HEK293 (cell line): ENCODE data around the gene TNFRSF1A.
A peak's percentile ranks its signal among the peaks of the same experiment; 100 is the strongest.

ENCODE experiments used
- GLIS1 ChIP-seq: fragments of 450-650 bp; formaldehyde crosslinking; IDR thresholded peaks from 2 replicates; pipeline ENCODE4 v1.5.1; 2016; ENCODE audit warnings: missing biosample characterization, missing genetic modification characterization
- GLIS2 ChIP-seq: fragments of 450-650 bp; formaldehyde crosslinking; IDR thresholded peaks from 2 replicates; pipeline ENCODE4 v1.5.1; 2016; ENCODE audit warnings: missing biosample characterization, missing genetic modification characterization
- HOXD13 ChIP-seq: sonication (generic); formaldehyde crosslinking; IDR thresholded peaks from 2 replicates; pipeline ENCODE4 v1.8.0; 2022; ENCODE audit warnings: missing genetic modification reagents, borderline replicate concordance
- MYNN ChIP-seq: fragments of 450-650 bp; formaldehyde crosslinking; IDR thresholded peaks from 2 replicates; pipeline ENCODE4 v1.5.1; 2016; ENCODE audit warnings: missing biosample characterization, missing genetic modification characterization, borderline replicate concordance
- SP7 ChIP-seq: fragments of 450-650 bp; formaldehyde crosslinking; IDR thresholded peaks from 2 replicates; pipeline ENCODE4 v1.5.1; 2016; ENCODE audit warnings: missing biosample characterization, missing genetic modification characterization
- ZBTB20 ChIP-seq: fragments of 450-650 bp; formaldehyde crosslinking; IDR thresholded peaks from 2 replicates; pipeline ENCODE4 v1.5.1; 2016; ENCODE audit warnings: missing biosample characterization, missing genetic modification characterization
- ZFHX2 ChIP-seq: fragments of 450-650 bp; formaldehyde crosslinking; conservative IDR thresholded peaks from 2 replicates; pipeline ENCODE4 v1.5.1; 2016; ENCODE audit warnings: missing biosample characterization, missing genetic modification characterization
- ZFP3 ChIP-seq: fragments of 450-650 bp; formaldehyde crosslinking; IDR thresholded peaks from 2 replicates; pipeline ENCODE4 v1.5.1; 2016; ENCODE audit warnings: low read depth, missing biosample characterization, missing genetic modification characterization
- ZNF121 ChIP-seq: fragments of 450-650 bp; formaldehyde crosslinking; IDR thresholded peaks from 2 replicates; pipeline ENCODE4 v1.5.1; 2016; ENCODE audit warnings: missing biosample characterization, missing genetic modification characterization
- ZNF214 ChIP-seq: fragments of 450-650 bp; formaldehyde crosslinking; IDR thresholded peaks from 2 replicates; pipeline ENCODE4 v1.5.1; 2017; ENCODE audit warnings: missing biosample characterization, mild to moderate bottlenecking, missing genetic modification characterization, borderline replicate concordance
- ZNF335 ChIP-seq: fragments of 450-650 bp; formaldehyde crosslinking; conservative IDR thresholded peaks from 2 replicates; pipeline ENCODE4 v1.5.1; 2016; ENCODE audit warnings: missing biosample characterization, missing genetic modification characterization
- ZNF341 ChIP-seq: fragments of 450-650 bp; formaldehyde crosslinking; IDR thresholded peaks from 2 replicates; pipeline ENCODE4; 2016; ENCODE audit warnings: low read depth, missing biosample characterization, missing genetic modification characterization
- ZNF501 ChIP-seq: fragments of 450-650 bp; formaldehyde crosslinking; IDR thresholded peaks from 2 replicates; pipeline ENCODE4 v1.5.1; 2016; ENCODE audit warnings: missing biosample characterization, missing genetic modification characterization
- ZNF549 ChIP-seq: fragments of 450-650 bp; IDR thresholded peaks from 2 replicates; pipeline ENCODE4 v1.5.1; 2018; ENCODE audit warnings: missing biosample characterization, missing genetic modification characterization, mild to moderate bottlenecking, inconsistent platforms, moderate library complexity
- ZNF585B ChIP-seq: fragments of 450-650 bp; formaldehyde crosslinking; IDR thresholded peaks from 2 replicates; pipeline ENCODE4 v1.5.1; 2016; ENCODE audit warnings: missing biosample characterization, missing genetic modification characterization
- ZNF776 ChIP-seq: fragments of 450-650 bp; formaldehyde crosslinking; IDR thresholded peaks from 2 replicates; pipeline ENCODE4 v1.5.0; 2017; ENCODE audit warnings: missing biosample characterization, missing genetic modification characterization, borderline replicate concordance
- TF ChIP-seq, protein P1 (sequence below): fragments of 450-650 bp; formaldehyde crosslinking; IDR thresholded peaks from 2 replicates; pipeline ENCODE4 v1.5.1; 2016; ENCODE audit warnings: missing biosample characterization, missing genetic modification characterization
- TF ChIP-seq, protein P2 (sequence below): fragments of 450-650 bp; formaldehyde crosslinking; IDR thresholded peaks from 2 replicates; pipeline ENCODE4 v1.5.1; 2016; ENCODE audit warnings: missing biosample characterization, missing genetic modification characterization
- TF ChIP-seq, protein P3 (sequence below): IDR thresholded peaks from 2 replicates; pipeline ENCODE4 v1.6.1; 2011; ENCODE audit warnings: mild to moderate bottlenecking, low read depth, low read length, borderline replicate concordance
- TF ChIP-seq, protein P4 (sequence below): fragments of 450-650 bp; formaldehyde crosslinking; IDR thresholded peaks from 2 replicates; pipeline ENCODE4 v1.5.1; 2017; ENCODE audit warnings: missing biosample characterization, mild to moderate bottlenecking, missing genetic modification characterization, moderate library complexity
- TF ChIP-seq, protein P5 (sequence below): fragments of 450-650 bp; formaldehyde crosslinking; IDR thresholded peaks from 2 replicates; pipeline ENCODE4 v1.5.1; 2016; ENCODE audit warnings: missing biosample characterization, missing genetic modification characterization
- TF ChIP-seq, protein P6 (sequence below): fragments of 450-650 bp; formaldehyde crosslinking; IDR thresholded peaks from 2 replicates; pipeline ENCODE4 v1.5.1; 2017; ENCODE audit warnings: missing biosample characterization, missing genetic modification characterization
- TF ChIP-seq, protein P7 (sequence below): fragments of 450-650 bp; formaldehyde crosslinking; IDR thresholded peaks from 2 replicates; pipeline ENCODE4 v1.5.1; 2016; ENCODE audit warnings: missing biosample characterization, missing genetic modification characterization

The TNFRSF1A gene

DNA sequence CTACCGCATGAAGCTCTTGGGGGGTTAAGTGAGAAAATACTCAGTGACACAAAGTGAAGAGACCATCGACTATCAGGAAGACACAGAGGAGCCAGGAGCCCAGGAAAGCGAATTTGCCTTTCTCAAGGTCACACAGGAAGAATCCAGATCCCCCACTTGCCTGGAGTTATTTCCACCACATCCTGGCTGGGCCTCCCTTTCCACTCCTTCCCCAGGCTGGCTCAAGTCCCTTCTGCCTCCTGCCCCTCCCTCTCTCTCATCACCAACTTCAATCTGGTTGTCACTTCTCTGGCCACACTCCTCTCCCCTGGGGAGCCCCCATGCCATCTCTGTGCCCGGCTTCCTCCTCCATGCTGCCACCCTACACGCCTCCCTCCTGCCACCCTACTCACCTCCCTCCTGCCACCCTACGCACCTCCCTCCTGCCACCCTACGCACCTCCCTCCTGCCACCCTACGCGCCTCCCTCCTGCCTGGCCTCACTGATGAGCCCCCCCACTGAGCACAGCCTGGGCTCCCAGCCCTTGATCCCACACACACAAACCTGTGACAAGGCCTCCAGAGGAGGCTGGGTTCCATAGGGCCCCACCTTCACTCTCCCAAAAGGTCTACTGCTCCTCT is 27.1 kb upstream of the TNFRSF1A start (continued):
- TF ChIP-seq, protein P1, sequence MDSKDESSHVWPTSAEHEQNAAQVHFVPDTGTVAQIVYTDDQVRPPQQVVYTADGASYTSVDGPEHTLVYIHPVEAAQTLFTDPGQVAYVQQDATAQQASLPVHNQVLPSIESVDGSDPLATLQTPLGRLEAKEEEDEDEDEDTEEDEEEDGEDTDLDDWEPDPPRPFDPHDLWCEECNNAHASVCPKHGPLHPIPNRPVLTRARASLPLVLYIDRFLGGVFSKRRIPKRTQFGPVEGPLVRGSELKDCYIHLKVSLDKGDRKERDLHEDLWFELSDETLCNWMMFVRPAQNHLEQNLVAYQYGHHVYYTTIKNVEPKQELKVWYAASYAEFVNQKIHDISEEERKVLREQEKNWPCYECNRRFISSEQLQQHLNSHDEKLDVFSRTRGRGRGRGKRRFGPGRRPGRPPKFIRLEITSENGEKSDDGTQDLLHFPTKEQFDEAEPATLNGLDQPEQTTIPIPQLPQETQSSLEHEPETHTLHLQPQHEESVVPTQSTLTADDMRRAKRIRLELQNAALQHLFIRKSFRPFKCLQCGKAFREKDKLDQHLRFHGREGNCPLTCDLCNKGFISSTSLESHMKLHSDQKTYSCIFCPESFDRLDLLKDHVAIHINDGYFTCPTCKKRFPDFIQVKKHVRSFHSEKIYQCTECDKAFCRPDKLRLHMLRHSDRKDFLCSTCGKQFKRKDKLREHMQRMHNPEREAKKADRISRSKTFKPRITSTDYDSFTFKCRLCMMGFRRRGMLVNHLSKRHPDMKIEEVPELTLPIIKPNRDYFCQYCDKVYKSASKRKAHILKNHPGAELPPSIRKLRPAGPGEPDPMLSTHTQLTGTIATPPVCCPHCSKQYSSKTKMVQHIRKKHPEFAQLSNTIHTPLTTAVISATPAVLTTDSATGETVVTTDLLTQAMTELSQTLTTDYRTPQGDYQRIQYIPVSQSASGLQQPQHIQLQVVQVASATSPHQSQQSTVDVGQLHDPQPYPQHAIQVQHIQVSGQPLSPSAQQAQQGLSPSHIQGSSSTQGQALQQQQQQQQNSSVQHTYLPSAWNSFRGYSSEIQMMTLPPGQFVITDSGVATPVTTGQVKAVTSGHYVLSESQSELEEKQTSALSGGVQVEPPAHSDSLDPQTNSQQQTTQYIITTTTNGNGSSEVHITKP (tag by site-specific recombination): no peak
- TF ChIP-seq ZNF549 (tag by site-specific recombination): no peak
- no peak for TF ChIP-seq HOXD13 (CRISPR knock-in tag)
- no peak for TF ChIP-seq ZNF501
- TF ChIP-seq ZNF214: no peak
- TF ChIP-seq ZNF585B: no peak
- TF ChIP-seq, protein P2, sequence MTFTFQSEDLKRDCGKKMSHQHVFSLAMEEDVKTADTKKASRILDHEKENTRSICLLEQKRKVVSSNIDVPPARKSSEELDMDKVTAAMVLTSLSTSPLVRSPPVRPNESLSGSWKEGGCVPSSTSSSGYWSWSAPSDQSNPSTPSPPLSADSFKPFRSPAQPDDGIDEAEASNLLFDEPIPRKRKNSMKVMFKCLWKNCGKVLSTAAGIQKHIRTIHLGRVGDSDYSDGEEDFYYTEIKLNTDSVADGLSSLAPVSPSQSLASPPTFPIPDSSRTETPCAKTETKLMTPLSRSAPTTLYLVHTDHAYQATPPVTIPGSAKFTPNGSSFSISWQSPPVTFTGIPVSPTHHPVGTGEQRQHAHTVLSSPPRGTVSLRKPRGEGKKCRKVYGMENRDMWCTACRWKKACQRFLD: no peak
- TF ChIP-seq ZFP3: no peak
- TF ChIP-seq MYNN (tag by site-specific recombination): no peak
- TF ChIP-seq SP7 (tag by site-specific recombination): no peak
- TF ChIP-seq, protein P3, sequence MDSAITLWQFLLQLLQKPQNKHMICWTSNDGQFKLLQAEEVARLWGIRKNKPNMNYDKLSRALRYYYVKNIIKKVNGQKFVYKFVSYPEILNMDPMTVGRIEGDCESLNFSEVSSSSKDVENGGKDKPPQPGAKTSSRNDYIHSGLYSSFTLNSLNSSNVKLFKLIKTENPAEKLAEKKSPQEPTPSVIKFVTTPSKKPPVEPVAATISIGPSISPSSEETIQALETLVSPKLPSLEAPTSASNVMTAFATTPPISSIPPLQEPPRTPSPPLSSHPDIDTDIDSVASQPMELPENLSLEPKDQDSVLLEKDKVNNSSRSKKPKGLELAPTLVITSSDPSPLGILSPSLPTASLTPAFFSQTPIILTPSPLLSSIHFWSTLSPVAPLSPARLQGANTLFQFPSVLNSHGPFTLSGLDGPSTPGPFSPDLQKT: no peak
- TF ChIP-seq ZBTB20: no peak
- TF ChIP-seq, protein P4, sequence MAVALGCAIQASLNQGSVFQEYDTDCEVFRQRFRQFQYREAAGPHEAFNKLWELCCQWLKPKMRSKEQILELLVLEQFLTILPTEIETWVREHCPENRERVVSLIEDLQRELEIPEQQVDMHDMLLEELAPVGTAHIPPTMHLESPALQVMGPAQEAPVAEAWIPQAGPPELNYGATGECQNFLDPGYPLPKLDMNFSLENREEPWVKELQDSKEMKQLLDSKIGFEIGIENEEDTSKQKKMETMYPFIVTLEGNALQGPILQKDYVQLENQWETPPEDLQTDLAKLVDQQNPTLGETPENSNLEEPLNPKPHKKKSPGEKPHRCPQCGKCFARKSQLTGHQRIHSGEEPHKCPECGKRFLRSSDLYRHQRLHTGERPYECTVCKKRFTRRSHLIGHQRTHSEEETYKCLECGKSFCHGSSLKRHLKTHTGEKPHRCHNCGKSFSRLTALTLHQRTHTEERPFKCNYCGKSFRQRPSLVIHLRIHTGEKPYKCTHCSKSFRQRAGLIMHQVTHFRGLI (tag by site-specific recombination): no peak
- TF ChIP-seq ZNF776 (tag by site-specific recombination): no peak
- TF ChIP-seq, protein P5, sequence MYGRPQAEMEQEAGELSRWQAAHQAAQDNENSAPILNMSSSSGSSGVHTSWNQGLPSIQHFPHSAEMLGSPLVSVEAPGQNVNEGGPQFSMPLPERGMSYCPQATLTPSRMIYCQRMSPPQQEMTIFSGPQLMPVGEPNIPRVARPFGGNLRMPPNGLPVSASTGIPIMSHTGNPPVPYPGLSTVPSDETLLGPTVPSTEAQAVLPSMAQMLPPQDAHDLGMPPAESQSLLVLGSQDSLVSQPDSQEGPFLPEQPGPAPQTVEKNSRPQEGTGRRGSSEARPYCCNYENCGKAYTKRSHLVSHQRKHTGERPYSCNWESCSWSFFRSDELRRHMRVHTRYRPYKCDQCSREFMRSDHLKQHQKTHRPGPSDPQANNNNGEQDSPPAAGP (tag by site-specific recombination): peak; percentile 60; the same call in 1 of the 2 replicates
- TF ChIP-seq ZNF341 (tag by site-specific recombination): peak; percentile 87
- TF ChIP-seq GLIS1 (tag by site-specific recombination): peak; percentile 97
- TF ChIP-seq, protein P6, sequence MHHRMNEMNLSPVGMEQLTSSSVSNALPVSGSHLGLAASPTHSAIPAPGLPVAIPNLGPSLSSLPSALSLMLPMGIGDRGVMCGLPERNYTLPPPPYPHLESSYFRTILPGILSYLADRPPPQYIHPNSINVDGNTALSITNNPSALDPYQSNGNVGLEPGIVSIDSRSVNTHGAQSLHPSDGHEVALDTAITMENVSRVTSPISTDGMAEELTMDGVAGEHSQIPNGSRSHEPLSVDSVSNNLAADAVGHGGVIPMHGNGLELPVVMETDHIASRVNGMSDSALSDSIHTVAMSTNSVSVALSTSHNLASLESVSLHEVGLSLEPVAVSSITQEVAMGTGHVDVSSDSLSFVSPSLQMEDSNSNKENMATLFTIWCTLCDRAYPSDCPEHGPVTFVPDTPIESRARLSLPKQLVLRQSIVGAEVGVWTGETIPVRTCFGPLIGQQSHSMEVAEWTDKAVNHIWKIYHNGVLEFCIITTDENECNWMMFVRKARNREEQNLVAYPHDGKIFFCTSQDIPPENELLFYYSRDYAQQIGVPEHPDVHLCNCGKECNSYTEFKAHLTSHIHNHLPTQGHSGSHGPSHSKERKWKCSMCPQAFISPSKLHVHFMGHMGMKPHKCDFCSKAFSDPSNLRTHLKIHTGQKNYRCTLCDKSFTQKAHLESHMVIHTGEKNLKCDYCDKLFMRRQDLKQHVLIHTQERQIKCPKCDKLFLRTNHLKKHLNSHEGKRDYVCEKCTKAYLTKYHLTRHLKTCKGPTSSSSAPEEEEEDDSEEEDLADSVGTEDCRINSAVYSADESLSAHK (tag by site-specific recombination): no peak
- TF ChIP-seq, protein P7, sequence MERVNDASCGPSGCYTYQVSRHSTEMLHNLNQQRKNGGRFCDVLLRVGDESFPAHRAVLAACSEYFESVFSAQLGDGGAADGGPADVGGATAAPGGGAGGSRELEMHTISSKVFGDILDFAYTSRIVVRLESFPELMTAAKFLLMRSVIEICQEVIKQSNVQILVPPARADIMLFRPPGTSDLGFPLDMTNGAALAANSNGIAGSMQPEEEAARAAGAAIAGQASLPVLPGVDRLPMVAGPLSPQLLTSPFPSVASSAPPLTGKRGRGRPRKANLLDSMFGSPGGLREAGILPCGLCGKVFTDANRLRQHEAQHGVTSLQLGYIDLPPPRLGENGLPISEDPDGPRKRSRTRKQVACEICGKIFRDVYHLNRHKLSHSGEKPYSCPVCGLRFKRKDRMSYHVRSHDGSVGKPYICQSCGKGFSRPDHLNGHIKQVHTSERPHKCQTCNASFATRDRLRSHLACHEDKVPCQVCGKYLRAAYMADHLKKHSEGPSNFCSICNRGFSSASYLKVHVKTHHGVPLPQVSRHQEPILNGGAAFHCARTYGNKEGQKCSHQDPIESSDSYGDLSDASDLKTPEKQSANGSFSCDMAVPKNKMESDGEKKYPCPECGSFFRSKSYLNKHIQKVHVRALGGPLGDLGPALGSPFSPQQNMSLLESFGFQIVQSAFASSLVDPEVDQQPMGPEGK (tag by site-specific recombination): 0 out of 2 replicates have a peak, but pooled peaks have one; percentile 11
- peak; percentile 87 for TF ChIP-seq ZFHX2 (tag by site-specific recombination)
- TF ChIP-seq ZNF121 (tag by site-specific recombination): no peak
- peak; percentile 54; the same call in 1 of the 2 replicates for TF ChIP-seq GLIS2
- TF ChIP-seq ZNF335 (tag by site-specific recombination): no peak
